HepG2 (cell line): Measurements from ENCODE around the gene LMCD1. TPM values are rescaled to one million over a fixed set of nuclear protein-coding genes. Genes with fewer than 3 reads are reported as not detected.

Source experiments
- ATAC-seq: fragments of 200-7000 bp; cut with Tn5 transposase; 3 replicates; pipeline ENCODE4 v1.9.1; 2020; ENCODE audit warnings: mild to moderate bottlenecking, moderate library complexity
- BruUV-seq: library from RNA; stranded (reverse); fragments of 400-500 nt; replicated peaks from 2 replicates; lab custom pipeline; 2021; lab: Mats Ljungman, UMichigan
- CTCF ChIA-PET: fragments of 300-600 bp; formaldehyde crosslinking; extraction: SDS; loops from one replicate; lab custom pipeline; 2021; ENCODE audit warnings: low total read pairs, inconsistent platforms, low intra/inter-chr PET ratio; lab: Yijun Ruan, JAX
- POLR2A ChIA-PET: fragments of 350-600 bp; sonication (Branson Sonifier 250); formaldehyde crosslinking; loops from one replicate; lab custom pipeline; 2020; ENCODE audit warnings: antibody characterized with exemption, inconsistent platforms; lab: Yijun Ruan, JAX
- DNase-seq: peaks from one replicate; pipeline ENCODE4 v3.0.0-alpha.2; 2015; ENCODE audit warnings: low spot score
- FAIRE-seq: peaks from 3 replicates; lab custom pipeline; 2011; peaks lifted over from hg19 to GRCh38; lab: Jason Lieb, UNC
- H2AFZ ChIP-seq: one replicate; pipeline ENCODE4 v1.6.1; 2011; ENCODE audit warnings: low read length, inconsistent platforms
- H3K27ac ChIP-seq: fragments of 300-600 bp; 3 replicates; pipeline ENCODE4 v1.8.0; 2011; ENCODE audit warnings: mixed run types, mild to moderate bottlenecking, mixed read lengths, low read length, inconsistent platforms; ENCODE audit not compliant: insufficient read depth; ENCODE audit errors: extremely low read length
- H3K27me3 ChIP-seq, 2 experiments: fragments of 200-600 bp in 1 of 2; 2 replicates in 1 of 2; 3 replicates in 1 of 2; pipeline versions ENCODE4 v1.6.0 to v1.8.0; 2011; ENCODE audit warnings: low read length in 2 of 2, mild to moderate bottlenecking in 2 of 2, moderate library complexity in 2 of 2, inconsistent platforms in 1 of 2; ENCODE audit not compliant: insufficient read depth in 2 of 2, control insufficient read depth in 1 of 2
- H3K36me3 ChIP-seq, 2 experiments: fragments of 200-600 bp in 1 of 2; replicated peaks in 1 of 2; 2 replicates in 1 of 2; 3 replicates in 1 of 2; pipeline versions ENCODE4 v1.5.1 to v1.8.0; 2011; ENCODE audit warnings: low read length in 2 of 2, inconsistent platforms in 1 of 2; ENCODE audit not compliant: insufficient read depth in 2 of 2, control insufficient read depth in 1 of 2
- H3K4me1 ChIP-seq: 2 replicates; pipeline ENCODE4 v1.5.1; 2012; ENCODE audit warnings: low read length, inconsistent platforms; ENCODE audit not compliant: insufficient read depth
- H3K4me2 ChIP-seq: 2 replicates; pipeline ENCODE4 v1.6.0; 2011; ENCODE audit warnings: low read depth, low read length, inconsistent platforms
- H3K4me3 ChIP-seq, 3 experiments: fragments of 200-600 bp in 1 of 3; sonication (generic), shearing (Covaris generic) in 1 of 3; replicated peaks in 1 of 3; 2 replicates each; pipeline ENCODE4 v1.5.1; 2011 to 2016; ENCODE audit warnings: low read length in 3 of 3, inconsistent platforms in 2 of 3, low read depth in 2 of 3, mild to moderate bottlenecking in 2 of 3, control low read depth in 1 of 3, mixed read lengths in 1 of 3; ENCODE audit not compliant: insufficient read depth in 1 of 3
- H3K79me2 ChIP-seq: one replicate; pipeline ENCODE4 v1.6.1; 2011; ENCODE audit warnings: low read length, inconsistent platforms; ENCODE audit not compliant: insufficient read depth
- H3K9ac ChIP-seq: 2 replicates; pipeline ENCODE4 v1.6.0; 2011; ENCODE audit warnings: mild to moderate bottlenecking, low read depth, low read length, inconsistent platforms; ENCODE audit not compliant: insufficient read depth
- H3K9me3 ChIP-seq: 2 replicates; pipeline ENCODE4 v1.5.1; 2012; ENCODE audit warnings: mild to moderate bottlenecking, low read length
- H4K20me1 ChIP-seq: 2 replicates; pipeline ENCODE4 v1.6.0; 2011; ENCODE audit warnings: inconsistent platforms, mild to moderate bottlenecking, low read length, moderate library complexity; ENCODE audit not compliant: insufficient read depth
- CEBPZ ChIP-seq: IDR thresholded peaks from 2 replicates; pipeline ENCODE4 v1.6.1; 2012; ENCODE audit warnings: low read length, improper control_type of control experiment
- CENPX ChIP-seq: sonication (generic); formaldehyde crosslinking; IDR thresholded peaks from 2 replicates; pipeline ENCODE4 v1.9.0; 2021; ENCODE audit warnings: mild to moderate bottlenecking, missing genetic modification reagents, moderate library complexity
- HCFC1 ChIP-seq: fragments of 150-350 bp; IDR thresholded peaks from 2 replicates; pipeline ENCODE4 v1.6.1; 2014; ENCODE audit warnings: low read depth, low read length
- NBN ChIP-seq: fragments of 450-650 bp; conservative IDR thresholded peaks from 2 replicates; pipeline ENCODE4 v1.6.1; 2017
- NRL ChIP-seq: sonication (generic); formaldehyde crosslinking; IDR thresholded peaks from 2 replicates; pipeline ENCODE4 v1.5.0; 2020; ENCODE audit warnings: missing genetic modification reagents, mild to moderate bottlenecking, moderate library complexity, borderline replicate concordance
- RORA ChIP-seq: sonication (generic); formaldehyde crosslinking; IDR thresholded peaks from 2 replicates; pipeline ENCODE4 v1.5.0; 2020; ENCODE audit warnings: mild to moderate bottlenecking, missing genetic modification reagents, moderate library complexity
- TERF1 ChIP-seq: sonication (generic); formaldehyde crosslinking; IDR thresholded peaks from 2 replicates; pipeline ENCODE4 v1.8.0; 2022; ENCODE audit warnings: mild to moderate bottlenecking, missing genetic modification reagents, moderate library complexity
- YY1 ChIP-seq: IDR thresholded peaks from 2 replicates; pipeline ENCODE4 v1.6.1; 2011; ENCODE audit warnings: low read length, low read depth, moderate library complexity, mild to moderate bottlenecking; ENCODE audit not compliant: insufficient read depth, insufficient replicate concordance
- ZNF225 ChIP-seq: sonication (generic); formaldehyde crosslinking; IDR thresholded peaks from 2 replicates; pipeline ENCODE4 v1.4.0; 2020; ENCODE audit warnings: mild to moderate bottlenecking, missing genetic modification reagents
- ZNF446 ChIP-seq: sonication (generic); formaldehyde crosslinking; IDR thresholded peaks from 2 replicates; pipeline ENCODE4 v1.5.0; 2020; ENCODE audit warnings: mild to moderate bottlenecking, missing genetic modification reagents
- ZNF546 ChIP-seq: sonication (generic); formaldehyde crosslinking; conservative IDR thresholded peaks from 2 replicates; pipeline ENCODE4 v1.8.1; 2023; ENCODE audit warnings: mild to moderate bottlenecking, missing genetic modification reagents
- ZNF597 ChIP-seq: sonication (generic); formaldehyde crosslinking; IDR thresholded peaks from 2 replicates; pipeline ENCODE4 v1.5.0; 2020; ENCODE audit warnings: missing genetic modification reagents
- ZNF687 ChIP-seq: sonication (generic); formaldehyde crosslinking; IDR thresholded peaks from 2 replicates; pipeline ENCODE4 v1.5.1; 2020; ENCODE audit warnings: mild to moderate bottlenecking, missing genetic modification reagents, moderate library complexity
- WGBS: methylation state at CpG from one replicate; pipeline ENCODE4 v1.1.6; 2017; ENCODE audit warnings: low lambda C conversion rate; 5-methylcytosine and 5-hydroxymethylcytosine counted together
- in situ Hi-C: cut with HindIII; loops from 2 replicates; pipeline ENCODE4 v1.10.0; 2017; ENCODE audit warnings: low pct_unique_long_range_greater_than_20kb; ENCODE audit not compliant: extremely low pct_ligation_motif_present
- intact Hi-C: fragments of 100-400 bp; cut with micrococcal nuclease; formaldehyde crosslinking; loops from one replicate; pipeline ENCODE4 v1.10.0; 2022; ENCODE audit not compliant: unreplicated experiment
- polyA plus RNA-seq, 8 experiments: library from polyadenylated mRNA; depleted of rRNA in 3 of 8; stranded (reverse) in 7 of 8; unstranded in 1 of 8; fragments of >200 nt; fragmentation: Illumina TruSeq in 4 of 8; extraction: Trizol in 4 of 8; gene quantifications; 2 replicates each; pipeline versions ENCODE4 v1.2.1 to v1.2.3, GENCODE V29; 2011 to 2016; ENCODE audit warnings: low read depth in 4 of 8, missing spikeins in 1 of 8, mixed read lengths in 1 of 8; ENCODE audit not compliant: insufficient read depth in 1 of 8
- total RNA-seq, 5 experiments: library from RNA; depleted of rRNA; stranded (reverse); fragments of >200 nt; fragmentation: Illumina TruSeq; extraction: Trizol; gene quantifications; 2 replicates each; pipeline ENCODE4 v1.2.3, GENCODE V29; 2016; ENCODE audit warnings: low read depth in 1 of 5

Gene LMCD1
- total and polyA plus RNA-seq, 2 of the 13 experiments (the other 11 are each of a cell fraction or from before 2014, with no cell fraction given), result 6.2 to 7.1 TPM

DNA sequence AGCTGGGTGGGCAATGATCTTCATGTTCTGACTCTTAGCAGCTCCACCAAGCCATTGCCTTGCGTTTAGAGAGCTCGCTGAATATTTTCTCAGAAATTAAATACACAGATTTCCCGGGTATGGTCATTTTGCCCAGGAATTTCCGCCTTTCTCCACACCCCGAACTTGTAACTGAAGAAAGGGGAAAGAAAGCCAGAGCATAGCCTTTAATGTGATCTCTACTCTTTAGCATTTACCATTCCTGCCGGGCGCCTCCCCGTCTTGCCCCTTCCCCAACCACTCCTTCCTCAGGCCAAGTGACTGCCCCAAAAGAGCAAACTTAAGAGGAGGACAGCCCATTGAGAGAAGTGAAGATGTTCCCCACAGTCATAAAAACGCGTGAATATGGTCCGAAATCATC is 53.1 kb downstream of the LMCD1 start (continued):
- no peak for TF ChIP-seq ZNF597 (CRISPR knock-in tag)
- no peak for TF ChIP-seq HCFC1
- TF ChIP-seq NRL, result no peak

DNA sequence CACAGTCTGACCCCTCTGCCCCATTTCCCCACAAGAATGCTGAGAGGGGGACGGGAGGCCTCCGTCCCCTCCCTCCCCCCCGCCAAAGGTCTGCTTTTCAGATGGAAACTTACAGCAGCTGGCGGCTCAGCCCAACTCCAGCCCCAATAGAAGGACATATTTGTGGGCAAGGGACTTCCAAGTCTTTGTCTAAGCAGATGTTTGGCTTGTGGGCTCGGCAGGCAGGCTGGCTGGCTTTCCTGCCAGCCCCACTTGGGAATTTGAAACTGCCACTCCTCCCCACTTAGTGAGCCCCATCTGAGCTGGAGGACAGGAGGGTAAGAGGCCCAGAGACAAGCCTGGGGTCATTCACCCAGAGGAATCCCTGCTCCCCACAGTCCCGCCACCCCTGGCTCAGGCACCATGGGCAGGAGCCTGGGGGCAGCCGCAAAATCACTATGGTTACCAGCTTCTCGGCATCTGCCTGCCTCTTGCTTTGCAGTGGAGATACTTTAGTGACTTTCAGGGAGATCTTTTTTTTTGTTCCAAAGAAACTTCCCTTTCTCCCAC is 53.6 kb downstream of the LMCD1 start:
- Histone ChIP-seq H3K4me3 (no peak overlapping the region), H3K4me2 (no peak overlapping the region), H3K36me3 (0 out of 5 replicates have a peak, but pooled peaks cover 2 to 3% of the 10 kb centered on the region in 2 experiments), H3K79me2 (no peaks in the 10 kb centered on the region), H3K27me3 (no peaks in the 10 kb centered on the region), H3K9ac (no peak overlapping the region)
- POLR2A ChIA-PET, result interaction anchor here (0.5 kb wide), 1 partner anchor 54 kb away, joined by 3 read pairs; the partner anchor contains the start of gene LMCD1
- intact Hi-C loops (no loop called here), in situ Hi-C loops (no loop called here)
- BruUV-seq, result no TSS peak
- CTCF ChIA-PET, result no interaction called here
- no peak for FAIRE-seq
- TF ChIP-seq CENPX (no peak), TERF1 (CRISPR knock-in tag) (no peak), YY1 (no peak), ZNF546 (CRISPR knock-in tag) (no peak), RORA (CRISPR knock-in tag) (no peak), CEBPZ (no peak), ZNF687 (CRISPR knock-in tag) (no peak), ZNF446 (no peak), ZNF225 (CRISPR knock-in tag) (no peak), NBN (no peak)
- TF ChIP-seq, all 625 proteins: peak for 0
- Histone ChIP-seq H2AFZ (no peak overlapping the region), H3K27ac (no peak overlapping the region), H4K20me1 (no peaks in the 10 kb centered on the region), H3K4me1 (no peaks in the 10 kb centered on the region), H3K9me3 (no peaks in the 10 kb centered on the region)
- 96% methylated on average over 5 of the region's 8 CpGs for WGBS
- DNase-seq (no peak), ATAC-seq (no peak)
